HCT116 (cell line): ENCODE data around the gene CYP4F11. TPM values are rescaled to one million over a fixed set of nuclear protein-coding genes. Genes with fewer than 3 reads are reported as not detected.

Experiments
- ATAC-seq: fragments of 200-7000 bp; cut with Tn5 transposase; 2 replicates; pipeline ENCODE4 v1.9.1; 2020; ENCODE audit warnings: mild to moderate bottlenecking, moderate library complexity
- BruUV-seq: library from RNA; stranded (reverse); fragments of 400-500 nt; replicated peaks from 2 replicates; lab custom pipeline; 2021; lab: Mats Ljungman, UMichigan
- CTCF ChIA-PET: fragments of 300-600 bp; sonication (Branson Sonifier 250); formaldehyde crosslinking; loops from one replicate; lab custom pipeline; 2021; ENCODE audit warnings: antibody characterized with exemption; lab: Charles Lee
- POLR2A ChIA-PET: fragments of 300-600, 350-600 bp; sonication (Branson Sonifier 250); formaldehyde crosslinking; loops from one replicate; lab custom pipeline; 2021; ENCODE audit warnings: antibody characterized with exemption; lab: Charles Lee
- RAD21 ChIA-PET, 2 experiments: fragments of 300-600 bp; sonication (Branson Sonifier 250); formaldehyde crosslinking; loops; one replicate each; lab custom pipeline; 2023; ENCODE audit warnings: low total read pairs in 2 of 2; ENCODE audit not compliant: uncharacterized antibody in 2 of 2, unreplicated experiment in 2 of 2, low non-redundant PET in 1 of 2; lab: Charles Lee
- DNase-seq: peaks from one replicate; pipeline ENCODE4 v3.0.0-alpha.2; 2010; ENCODE audit warnings: low read depth, low spot score
- H2AFZ ChIP-seq: fragments of 200-600 bp; shearing (Covaris generic), sonication (generic); 2 replicates; pipeline ENCODE4 v1.6.1; 2017; ENCODE audit warnings: low read depth, mixed run types, mixed read lengths, antibody characterized with exemption, low read length; ENCODE audit not compliant: poor library complexity, severe bottlenecking
- H3K27ac ChIP-seq: 2 replicates; pipeline ENCODE4 v1.5.1; 2012; ENCODE audit warnings: low read depth, low read length
- H3K27me3 ChIP-seq: fragments of 200-600 bp; sonication (generic); 2 replicates; pipeline ENCODE4 v1.6.1; 2016; ENCODE audit warnings: mixed run types, low read length, mixed read lengths; ENCODE audit not compliant: insufficient read depth
- H3K36me3 ChIP-seq, 2 experiments: fragments of 200-500 bp in 1 of 2; fragments of 200-600 bp in 1 of 2; sonication (Bioruptor generic) in 1 of 2; sonication (generic) in 1 of 2; 2 replicates each; pipeline versions ENCODE4 v1.5.1 to v1.6.1; 2014 to 2016; ENCODE audit warnings: low read length in 2 of 2, inconsistent platforms in 1 of 2, mixed read lengths in 1 of 2, mixed run types in 1 of 2; ENCODE audit not compliant: insufficient read depth in 2 of 2, control insufficient read depth in 1 of 2
- H3K4me1 ChIP-seq, 2 experiments: fragments of 200-600 bp in 1 of 2; sonication (generic) in 1 of 2; 2 replicates each; pipeline versions ENCODE4 v1.5.1 to v1.6.1; 2012 to 2017; ENCODE audit warnings: low read length in 2 of 2, inconsistent platforms in 1 of 2, mild to moderate bottlenecking in 1 of 2, mixed read lengths in 1 of 2, mixed run types in 1 of 2, moderate library complexity in 1 of 2; ENCODE audit not compliant: insufficient read depth in 2 of 2, control insufficient read depth in 1 of 2
- H3K4me2 ChIP-seq: fragments of 200-600 bp; sonication (generic); 2 replicates; pipeline ENCODE4 v1.6.1; 2017; ENCODE audit warnings: mixed run types, low read length, mixed read lengths
- H3K4me3 ChIP-seq, 2 experiments: fragments of 200-600 bp in 1 of 2; sonication (generic) in 1 of 2; replicated peaks in 1 of 2; 2 replicates each; pipeline ENCODE4 v1.5.1; 2011 to 2016; ENCODE audit warnings: low read length in 2 of 2, control low read depth in 1 of 2, low read depth in 1 of 2, mild to moderate bottlenecking in 1 of 2, mixed read lengths in 1 of 2, mixed run types in 1 of 2
- H3K79me2 ChIP-seq: fragments of 200-600 bp; sonication (generic); 2 replicates; pipeline ENCODE4 v1.6.1; 2017; ENCODE audit warnings: mild to moderate bottlenecking, mixed run types, low read length, moderate library complexity, mixed read lengths; ENCODE audit not compliant: insufficient read depth
- H3K9ac ChIP-seq: fragments of 200-600 bp; sonication (generic); 2 replicates; pipeline ENCODE4 v1.6.1; 2016; ENCODE audit warnings: low read length, mixed read lengths
- H3K9me2 ChIP-seq: fragments of 200-600 bp; sonication (generic), shearing (Covaris generic); 2 replicates; pipeline ENCODE4 v1.6.1; 2017; ENCODE audit warnings: mixed run types, mild to moderate bottlenecking, moderate library complexity; ENCODE audit not compliant: insufficient read depth
- H3K9me3 ChIP-seq, 2 experiments: fragments of 200-500 bp in 1 of 2; fragments of 200-600 bp in 1 of 2; sonication (Bioruptor generic) in 1 of 2; sonication (generic) in 1 of 2; 2 replicates each; pipeline ENCODE4 v1.6.1; 2014 to 2017; ENCODE audit warnings: low read length in 2 of 2, mixed read lengths in 2 of 2, inconsistent platforms in 1 of 2, low read depth in 1 of 2, mild to moderate bottlenecking in 1 of 2, mixed run types in 1 of 2, moderate library complexity in 1 of 2; ENCODE audit not compliant: control insufficient read depth in 1 of 2, insufficient read depth in 1 of 2
- H4K20me1 ChIP-seq: fragments of 200-600 bp; sonication (generic), shearing (Covaris generic); 2 replicates; pipeline ENCODE4 v1.6.1; 2017; ENCODE audit warnings: mixed run types, mild to moderate bottlenecking, moderate library complexity; ENCODE audit not compliant: insufficient read depth
- CEBPB ChIP-seq: IDR thresholded peaks from 2 replicates; pipeline ENCODE4 v1.6.1; 2012; ENCODE audit warnings: low read depth
- CTCF ChIP-seq, 3 experiments: fragments of 200-600 bp in 1 of 3; sonication (generic) in 1 of 3; IDR thresholded peaks in 2 of 3; conservative IDR thresholded peaks in 1 of 3; 2 replicates each; pipeline ENCODE4 v1.5.1; 2012 to 2017; ENCODE audit warnings: low read depth in 2 of 3, low read length in 2 of 3, antibody characterized with exemption in 1 of 3, borderline replicate concordance in 1 of 3, control low read depth in 1 of 3, mild to moderate bottlenecking in 1 of 3, mixed read lengths in 1 of 3, mixed run types in 1 of 3, moderate library complexity in 1 of 3; ENCODE audit not compliant: insufficient read depth in 1 of 3
- EGR1 ChIP-seq: IDR thresholded peaks from 2 replicates; pipeline ENCODE4 v1.6.1; 2012; ENCODE audit warnings: low read depth
- EZH2phosphoT487 ChIP-seq: fragments of 200-600 bp; IDR thresholded peaks from 2 replicates; pipeline ENCODE4 v1.6.1; 2018; ENCODE audit warnings: antibody characterized with exemption, borderline replicate concordance
- JUND ChIP-seq: IDR thresholded peaks from 2 replicates; pipeline ENCODE4 v1.6.1; 2012
- MAX ChIP-seq: IDR thresholded peaks from 2 replicates; pipeline ENCODE4 v1.6.1; 2012
- RAD21 ChIP-seq: IDR thresholded peaks from 2 replicates; pipeline ENCODE4 v1.6.1; 2012; ENCODE audit warnings: low read depth, mild to moderate bottlenecking
- SIN3A ChIP-seq: IDR thresholded peaks from 2 replicates; pipeline ENCODE4 v1.6.1; 2012; ENCODE audit warnings: low read depth
- SP1 ChIP-seq: IDR thresholded peaks from 2 replicates; pipeline ENCODE4 v1.6.1; 2012; ENCODE audit warnings: low read depth
- YY1 ChIP-seq: IDR thresholded peaks from 2 replicates; pipeline ENCODE4 v1.6.1; 2011; ENCODE audit warnings: low read length, low read depth, moderate library complexity, mild to moderate bottlenecking; ENCODE audit not compliant: insufficient replicate concordance; ENCODE audit errors: extremely low read depth
- ZBTB33 ChIP-seq: IDR thresholded peaks from 2 replicates; pipeline ENCODE4 v1.6.1; 2011; ENCODE audit warnings: mild to moderate bottlenecking, low read length, moderate library complexity; ENCODE audit not compliant: insufficient replicate concordance; ENCODE audit errors: extremely low read depth
- ZFX ChIP-seq: fragments of 450-650 bp; IDR thresholded peaks from 2 replicates; pipeline ENCODE4 v1.6.1; 2017
- intact Hi-C: fragments of 100-400 bp; cut with micrococcal nuclease; formaldehyde crosslinking; loops from 2 replicates; pipeline ENCODE4 v1.10.0; 2022
- total RNA-seq: library from RNA; stranded (reverse); gene quantifications from one replicate; pipeline ENCODE4 v1.2.1, GENCODE V29; 2021; ENCODE audit not compliant: unreplicated experiment

The CYP4F11 gene
- total RNA-seq, 1 experiment from 2014 or later: 17.9 TPM

GRCh38 chr19:15902254-15902653, 32.1 kb downstream of the CYP4F11 start:
- TF ChIP-seq JUND: no peak
- TF ChIP-seq ZBTB33: no peak
- TF ChIP-seq CEBPB: no peak
- no peak for TF ChIP-seq SIN3A
- TF ChIP-seq CTCF (IDR thresholded peaks at IDR 0.05 in 2 of 3, conservative IDR thresholded peaks at IDR 0.05 in 1 of 3; ENCODE audit: borderline replicate concordance in 1 of 3, insufficient read depth in 1 of 3, low read depth in 2 of 3, low read length in 2 of 3): no peak
- no peak for TF ChIP-seq EZH2phosphoT487
- no peak for TF ChIP-seq MAX
- TF ChIP-seq ZFX: no peak
- TF ChIP-seq RAD21: no peak
- TF ChIP-seq EGR1: no peak
- no peak for TF ChIP-seq SP1
- TF ChIP-seq YY1: no peak
- TF ChIP-seq, all 23 proteins: peak for 0
- no TSS peak for BruUV-seq
- 0 out of 4 replicates have a peak, but pooled peaks cover 0 to 4% of the 10 kb centered on the region in 2 experiments for H3K4me1 ChIP-seq
- no peaks in the 10 kb centered on the region for H3K9me2 ChIP-seq
- H3K27ac ChIP-seq: no peak overlapping the region
- H3K36me3 ChIP-seq: no peaks in the 10 kb centered on the region
- no peak overlapping the region for H3K9ac ChIP-seq
- ChIA-PET RAD21 (no interaction called here), POLR2A (no interaction called here), CTCF (no interaction called here)
- intact Hi-C loops: no loop called here
- no peaks in the 10 kb centered on the region for H3K27me3 ChIP-seq
- no peaks in the 10 kb centered on the region for H3K9me3 ChIP-seq
- H3K79me2 ChIP-seq: no peaks in the 10 kb centered on the region
- DNase-seq: no peak
- no peak for ATAC-seq
- no peak overlapping the region for H3K4me3 ChIP-seq
- no peak overlapping the region for H2AFZ ChIP-seq
- no peak overlapping the region for H3K4me2 ChIP-seq
- no peaks in the 10 kb centered on the region for H4K20me1 ChIP-seq
